ENCODE measurements around the gene TMEM91.

TMEM91 gene

GRCh38 chr19:41431426-41432386, 55.4 kb downstream of the TMEM91 start:
- H3K9ac ChIP-seq (ENCODE audit: low read length): no peak overlapping the region
- no peaks in the 10 kb centered on the region for H3K4me1 ChIP-seq (ENCODE audit: low read length)
- H3K4me3 ChIP-seq (ENCODE audit: low read length): no peak overlapping the region
- H3K79me2 ChIP-seq (ENCODE audit: low read length): no peaks in the 10 kb centered on the region
- no peaks in the 10 kb centered on the region for H3K9me3 ChIP-seq (replicated peaks; ENCODE audit: insufficient read depth, low read length)
- H3K9me2 ChIP-seq (replicated peaks; ENCODE audit: insufficient read depth, low read length): no peaks in the 10 kb centered on the region
- H3F3A ChIP-seq (ENCODE audit: insufficient read depth, low read length): no peaks in the 10 kb centered on the region
- H2AFZ ChIP-seq (ENCODE audit: low read length): no peak overlapping the region
- no peak for TF ChIP-seq EZH2phosphoT487 (IDR thresholded peaks at IDR 0.05; ENCODE audit: low read length)
- no peak for TF ChIP-seq CTCF (IDR thresholded peaks at IDR 0.05; ENCODE audit: low read length)
- H3K4me2 ChIP-seq (ENCODE audit: low read depth, low read length): no peak overlapping the region
- no peaks in the 10 kb centered on the region for H3K27me3 ChIP-seq (replicated peaks; ENCODE audit: insufficient read depth, low read length)
- no peak overlapping the region for H3K27ac ChIP-seq (ENCODE audit: low read length)
- no peaks in the 10 kb centered on the region for H3K36me3 ChIP-seq (replicated peaks; ENCODE audit: insufficient read depth, low read length)
- no peaks in the 10 kb centered on the region for H4K20me1 ChIP-seq (ENCODE audit: insufficient read depth, low read length)
- DNase-seq: no peak

- Histone ChIP-seq H3K79me2 (ENCODE audit: low read length) (peaks cover 4% of the 10 kb centered on the region), H3K9me3 (replicated peaks; ENCODE audit: insufficient read depth, low read length) (no peaks in the 10 kb centered on the region), H3F3A (ENCODE audit: insufficient read depth, low read length) (no peaks in the 10 kb centered on the region), H3K9ac (ENCODE audit: low read length) (no peak overlapping the region), H3K36me3 (replicated peaks; ENCODE audit: insufficient read depth, low read length) (no peaks in the 10 kb centered on the region), H3K4me2 (ENCODE audit: low read depth, low read length) (no peak overlapping the region), H4K20me1 (ENCODE audit: insufficient read depth, low read length) (no peaks in the 10 kb centered on the region), H2AFZ (ENCODE audit: low read length) (no peak overlapping the region), H3K9me2 (replicated peaks; ENCODE audit: insufficient read depth, low read length) (no peaks in the 10 kb centered on the region), H3K4me3 (ENCODE audit: low read length) (no peak overlapping the region), H3K27ac (ENCODE audit: low read length) (no peak overlapping the region), H3K4me1 (ENCODE audit: low read length) (no peaks in the 10 kb centered on the region), H3K27me3 (replicated peaks; ENCODE audit: insufficient read depth, low read length) (no peaks in the 10 kb centered on the region)
- TF ChIP-seq CTCF (IDR thresholded peaks at IDR 0.05; ENCODE audit: low read length): no peak
- TF ChIP-seq EZH2 (optimal IDR thresholded peaks at IDR 0.05; ENCODE audit: low read depth, low read length): no peak
- no peak for TF ChIP-seq EZH2phosphoT487 (IDR thresholded peaks at IDR 0.05; ENCODE audit: low read length)
- no peak for DNase-seq
These were observed 56.8 kb downstream of the TMEM91 start for GRCh38 chr19:41433171-41433570.
